HCT116 (cell line): ENCODE data around the gene GRM8. TPM values are rescaled to one million over a fixed set of nuclear protein-coding genes. Genes with fewer than 3 reads are reported as not detected.

Source experiments
- ATAC-seq: fragments of 200-7000 bp; cut with Tn5 transposase; 2 replicates; pipeline ENCODE4 v1.9.1; 2020; ENCODE audit warnings: mild to moderate bottlenecking, moderate library complexity
- BruUV-seq: library from RNA; stranded (reverse); fragments of 400-500 nt; replicated peaks from 2 replicates; lab custom pipeline; 2021; lab: Mats Ljungman, UMichigan
- CTCF ChIA-PET: fragments of 300-600 bp; sonication (Branson Sonifier 250); formaldehyde crosslinking; loops from one replicate; lab custom pipeline; 2021; ENCODE audit warnings: antibody characterized with exemption; lab: Charles Lee
- POLR2A ChIA-PET: fragments of 300-600, 350-600 bp; sonication (Branson Sonifier 250); formaldehyde crosslinking; loops from one replicate; lab custom pipeline; 2021; ENCODE audit warnings: antibody characterized with exemption; lab: Charles Lee
- RAD21 ChIA-PET, 2 experiments: fragments of 300-600 bp; sonication (Branson Sonifier 250); formaldehyde crosslinking; loops; one replicate each; lab custom pipeline; 2023; ENCODE audit warnings: low total read pairs in 2 of 2; ENCODE audit not compliant: uncharacterized antibody in 2 of 2, unreplicated experiment in 2 of 2, low non-redundant PET in 1 of 2; lab: Charles Lee
- DNase-seq: peaks from one replicate; pipeline ENCODE4 v3.0.0-alpha.2; 2010; ENCODE audit warnings: low read depth, low spot score
- H2AFZ ChIP-seq: fragments of 200-600 bp; shearing (Covaris generic), sonication (generic); 2 replicates; pipeline ENCODE4 v1.6.1; 2017; ENCODE audit warnings: low read depth, mixed run types, mixed read lengths, antibody characterized with exemption, low read length; ENCODE audit not compliant: poor library complexity, severe bottlenecking
- H3K27ac ChIP-seq: 2 replicates; pipeline ENCODE4 v1.5.1; 2012; ENCODE audit warnings: low read depth, low read length
- H3K27me3 ChIP-seq: fragments of 200-600 bp; sonication (generic); 2 replicates; pipeline ENCODE4 v1.6.1; 2016; ENCODE audit warnings: mixed run types, low read length, mixed read lengths; ENCODE audit not compliant: insufficient read depth
- H3K36me3 ChIP-seq, 2 experiments: fragments of 200-500 bp in 1 of 2; fragments of 200-600 bp in 1 of 2; sonication (Bioruptor generic) in 1 of 2; sonication (generic) in 1 of 2; 2 replicates each; pipeline versions ENCODE4 v1.5.1 to v1.6.1; 2014 to 2016; ENCODE audit warnings: low read length in 2 of 2, inconsistent platforms in 1 of 2, mixed read lengths in 1 of 2, mixed run types in 1 of 2; ENCODE audit not compliant: insufficient read depth in 2 of 2, control insufficient read depth in 1 of 2
- H3K4me1 ChIP-seq, 2 experiments: fragments of 200-600 bp in 1 of 2; sonication (generic) in 1 of 2; 2 replicates each; pipeline versions ENCODE4 v1.5.1 to v1.6.1; 2012 to 2017; ENCODE audit warnings: low read length in 2 of 2, inconsistent platforms in 1 of 2, mild to moderate bottlenecking in 1 of 2, mixed read lengths in 1 of 2, mixed run types in 1 of 2, moderate library complexity in 1 of 2; ENCODE audit not compliant: insufficient read depth in 2 of 2, control insufficient read depth in 1 of 2
- H3K4me2 ChIP-seq: fragments of 200-600 bp; sonication (generic); 2 replicates; pipeline ENCODE4 v1.6.1; 2017; ENCODE audit warnings: mixed run types, low read length, mixed read lengths
- H3K4me3 ChIP-seq, 2 experiments: fragments of 200-600 bp in 1 of 2; sonication (generic) in 1 of 2; replicated peaks in 1 of 2; 2 replicates each; pipeline ENCODE4 v1.5.1; 2011 to 2016; ENCODE audit warnings: low read length in 2 of 2, control low read depth in 1 of 2, low read depth in 1 of 2, mild to moderate bottlenecking in 1 of 2, mixed read lengths in 1 of 2, mixed run types in 1 of 2
- H3K79me2 ChIP-seq: fragments of 200-600 bp; sonication (generic); 2 replicates; pipeline ENCODE4 v1.6.1; 2017; ENCODE audit warnings: mild to moderate bottlenecking, mixed run types, low read length, moderate library complexity, mixed read lengths; ENCODE audit not compliant: insufficient read depth
- H3K9ac ChIP-seq: fragments of 200-600 bp; sonication (generic); 2 replicates; pipeline ENCODE4 v1.6.1; 2016; ENCODE audit warnings: low read length, mixed read lengths
- H3K9me2 ChIP-seq: fragments of 200-600 bp; sonication (generic), shearing (Covaris generic); 2 replicates; pipeline ENCODE4 v1.6.1; 2017; ENCODE audit warnings: mixed run types, mild to moderate bottlenecking, moderate library complexity; ENCODE audit not compliant: insufficient read depth
- H3K9me3 ChIP-seq, 2 experiments: fragments of 200-500 bp in 1 of 2; fragments of 200-600 bp in 1 of 2; sonication (Bioruptor generic) in 1 of 2; sonication (generic) in 1 of 2; 2 replicates each; pipeline ENCODE4 v1.6.1; 2014 to 2017; ENCODE audit warnings: low read length in 2 of 2, mixed read lengths in 2 of 2, inconsistent platforms in 1 of 2, low read depth in 1 of 2, mild to moderate bottlenecking in 1 of 2, mixed run types in 1 of 2, moderate library complexity in 1 of 2; ENCODE audit not compliant: control insufficient read depth in 1 of 2, insufficient read depth in 1 of 2
- H4K20me1 ChIP-seq: fragments of 200-600 bp; sonication (generic), shearing (Covaris generic); 2 replicates; pipeline ENCODE4 v1.6.1; 2017; ENCODE audit warnings: mixed run types, mild to moderate bottlenecking, moderate library complexity; ENCODE audit not compliant: insufficient read depth
- CTCF ChIP-seq, 3 experiments: fragments of 200-600 bp in 1 of 3; sonication (generic) in 1 of 3; IDR thresholded peaks in 2 of 3; conservative IDR thresholded peaks in 1 of 3; 2 replicates each; pipeline ENCODE4 v1.5.1; 2012 to 2017; ENCODE audit warnings: low read depth in 2 of 3, low read length in 2 of 3, antibody characterized with exemption in 1 of 3, borderline replicate concordance in 1 of 3, control low read depth in 1 of 3, mild to moderate bottlenecking in 1 of 3, mixed read lengths in 1 of 3, mixed run types in 1 of 3, moderate library complexity in 1 of 3; ENCODE audit not compliant: insufficient read depth in 1 of 3
- FOSL1 ChIP-seq: IDR thresholded peaks from 2 replicates; pipeline ENCODE4 v1.6.1; 2012; ENCODE audit warnings: low read depth
- RAD21 ChIP-seq: IDR thresholded peaks from 2 replicates; pipeline ENCODE4 v1.6.1; 2012; ENCODE audit warnings: low read depth, mild to moderate bottlenecking
- SRF ChIP-seq: IDR thresholded peaks from 2 replicates; pipeline ENCODE4 v1.6.1; 2012; ENCODE audit warnings: low read depth
- TCF7L2 ChIP-seq: IDR thresholded peaks from 2 replicates; pipeline ENCODE4 v1.7.0; 2011; ENCODE audit warnings: borderline replicate concordance, inconsistent platforms; ENCODE audit not compliant: insufficient read depth, insufficient read length; ENCODE audit errors: extremely low read depth
- ZBTB33 ChIP-seq: IDR thresholded peaks from 2 replicates; pipeline ENCODE4 v1.6.1; 2011; ENCODE audit warnings: mild to moderate bottlenecking, low read length, moderate library complexity; ENCODE audit not compliant: insufficient replicate concordance; ENCODE audit errors: extremely low read depth
- ZNF274 ChIP-seq: fragments of 200-500 bp; sonication (Bioruptor generic); IDR thresholded peaks from 2 replicates; pipeline ENCODE4 v1.6.1; 2014; ENCODE audit warnings: mild to moderate bottlenecking, low read depth, low read length, inconsistent platforms
- intact Hi-C: fragments of 100-400 bp; cut with micrococcal nuclease; formaldehyde crosslinking; loops from 2 replicates; pipeline ENCODE4 v1.10.0; 2022
- total RNA-seq: library from RNA; stranded (reverse); gene quantifications from one replicate; pipeline ENCODE4 v1.2.1, GENCODE V29; 2021; ENCODE audit not compliant: unreplicated experiment

GRM8 gene
- total RNA-seq, 1 experiment from 2014 or later, result 0.05 TPM

GRCh38 chr7:127186686-127187085 is 66.1 kb downstream of the GRM8 start:
- no peak overlapping the region for H3K4me3 ChIP-seq
- intact Hi-C loops, result no loop called here
- ChIA-PET RAD21 (no interaction called here), POLR2A (no interaction called here), CTCF (no interaction called here)
- DNase-seq (no peak), ATAC-seq (no peak)
- H2AFZ ChIP-seq, result no peak overlapping the region
- H3K27me3 ChIP-seq, result peaks cover 7% of the 10 kb centered on the region
- TF ChIP-seq SRF, result no peak
- no peak for TF ChIP-seq CTCF (IDR thresholded peaks at IDR 0.05 in 2 of 3, conservative IDR thresholded peaks at IDR 0.05 in 1 of 3; ENCODE audit: borderline replicate concordance in 1 of 3, insufficient read depth in 1 of 3, low read depth in 2 of 3, low read length in 2 of 3)
- no peak for TF ChIP-seq RAD21
- TF ChIP-seq FOSL1, result no peak
- TF ChIP-seq ZNF274, result no peak
- no peak for TF ChIP-seq ZBTB33
- TF ChIP-seq TCF7L2, result no peak
- H3K4me1 ChIP-seq, result no peaks in the 10 kb centered on the region
- H3K79me2 ChIP-seq, result no peaks in the 10 kb centered on the region
- H3K9me3 ChIP-seq, result no peaks in the 10 kb centered on the region
- H3K36me3 ChIP-seq, result no peaks in the 10 kb centered on the region
- H3K4me2 ChIP-seq, result no peak overlapping the region
- no peak overlapping the region for H3K9ac ChIP-seq
- no peaks in the 10 kb centered on the region for H3K9me2 ChIP-seq
- no TSS peak for BruUV-seq
- H4K20me1 ChIP-seq, result no peaks in the 10 kb centered on the region
- H3K27ac ChIP-seq, result no peak overlapping the region
